MM.1S (cell line): ENCODE measurements around the gene PCDHB13.

Experiments used
- DNase-seq: peaks from one replicate; pipeline ENCODE4 v3.0.0-alpha.2; 2015
- H2AFZ ChIP-seq: fragments of 300-600 bp; sonication (generic); 2 replicates; pipeline ENCODE4 v1.6.0; 2016; ENCODE audit warnings: antibody characterized with exemption, low read length
- H3F3A ChIP-seq: fragments of 300-600 bp; sonication (generic); 2 replicates; pipeline ENCODE4 v1.6.1; 2016; ENCODE audit warnings: mild to moderate bottlenecking, antibody characterized with exemption, low read length, moderate library complexity, mixed read lengths; ENCODE audit not compliant: insufficient read depth
- H3K27ac ChIP-seq: fragments of 300-600 bp; sonication (generic); 2 replicates; pipeline ENCODE4 v1.5.1; 2016; ENCODE audit warnings: mild to moderate bottlenecking, low read length
- H3K27me3 ChIP-seq: fragments of 300-600 bp; sonication (generic); replicated peaks from 2 replicates; pipeline ENCODE4 v1.6.0; 2016; ENCODE audit warnings: low read length; ENCODE audit not compliant: insufficient read depth
- H3K36me3 ChIP-seq: fragments of 300-600 bp; sonication (generic); replicated peaks from 2 replicates; pipeline ENCODE4 v1.6.1; 2016; ENCODE audit warnings: mild to moderate bottlenecking, low read length, mixed read lengths; ENCODE audit not compliant: insufficient read depth
- H3K4me1 ChIP-seq: fragments of 300-600 bp; sonication (generic); 2 replicates; pipeline ENCODE4 v1.6.1; 2016; ENCODE audit warnings: low read length, mixed read lengths
- H3K4me2 ChIP-seq: fragments of 300-600 bp; sonication (generic); 2 replicates; pipeline ENCODE4 v1.6.0; 2016; ENCODE audit warnings: low read depth, low read length
- H3K4me3 ChIP-seq: fragments of 300-600 bp; sonication (generic); 2 replicates; pipeline ENCODE4 v1.5.1; 2016; ENCODE audit warnings: low read length, mixed read lengths
- H3K79me2 ChIP-seq: fragments of 300-600 bp; sonication (generic); 2 replicates; pipeline ENCODE4 v1.6.1; 2016; ENCODE audit warnings: mixed run types, low read length, mixed read lengths
- H3K9ac ChIP-seq: fragments of 300-600 bp; sonication (generic); 2 replicates; pipeline ENCODE4 v1.6.1; 2016; ENCODE audit warnings: low read length, mixed read lengths
- H3K9me2 ChIP-seq: fragments of 300-600 bp; sonication (generic); replicated peaks from 2 replicates; pipeline ENCODE4 v1.6.1; 2016; ENCODE audit warnings: mild to moderate bottlenecking, low read length, mixed read lengths; ENCODE audit not compliant: insufficient read depth
- H3K9me3 ChIP-seq: fragments of 300-600 bp; sonication (generic); replicated peaks from 2 replicates; pipeline ENCODE4 v1.6.1; 2016; ENCODE audit warnings: mild to moderate bottlenecking, low read length, mixed read lengths; ENCODE audit not compliant: insufficient read depth
- H4K20me1 ChIP-seq: fragments of 300-600 bp; sonication (generic); 2 replicates; pipeline ENCODE4 v1.6.1; 2016; ENCODE audit warnings: mild to moderate bottlenecking, low read length, moderate library complexity, mixed read lengths; ENCODE audit not compliant: insufficient read depth
- CTCF ChIP-seq: fragments of 300-600 bp; sonication (generic); IDR thresholded peaks from 2 replicates; pipeline ENCODE4 v1.5.1; 2016; ENCODE audit warnings: antibody characterized with exemption, low read length, mixed read lengths
- EZH2 ChIP-seq: fragments of 300-600 bp; sonication (generic); optimal IDR thresholded peaks from 2 replicates; pipeline ENCODE3; 2017; ENCODE audit warnings: low read depth, mild to moderate bottlenecking, antibody characterized with exemption, low read length, mixed read lengths
- EZH2phosphoT487 ChIP-seq: fragments of 300-600 bp; sonication (generic); IDR thresholded peaks from 2 replicates; pipeline ENCODE4 v1.6.1; 2018; ENCODE audit warnings: antibody characterized with exemption, low read length

The PCDHB13 gene

GRCh38 chr5:141258464-141258863 lies 44.7 kb downstream of the PCDHB13 start:
- Histone ChIP-seq H3K9ac (no peak overlapping the region), H3K4me1 (no peaks in the 10 kb centered on the region), H3K4me3 (no peak overlapping the region), H3K27ac (no peak overlapping the region), H3K9me2 (no peaks in the 10 kb centered on the region), H3K4me2 (no peak overlapping the region), H3K9me3 (peaks cover 4% of the 10 kb centered on the region), H2AFZ (no peak overlapping the region), H3K27me3 (no peaks in the 10 kb centered on the region), H4K20me1 (no peaks in the 10 kb centered on the region), H3K79me2 (no peaks in the 10 kb centered on the region), H3F3A (no peaks in the 10 kb centered on the region), H3K36me3 (no peaks in the 10 kb centered on the region)
- DNase-seq = no peak
- TF ChIP-seq EZH2phosphoT487 (no peak), EZH2 (no peak), CTCF (no peak)

- Histone ChIP-seq H3K9ac (no peak overlapping the region), H3K9me2 (no peaks in the 10 kb centered on the region), H3K27ac (no peak overlapping the region), H3K27me3 (no peaks in the 10 kb centered on the region), H3F3A (no peaks in the 10 kb centered on the region), H2AFZ (no peak overlapping the region), H3K9me3 (peaks cover 4% of the 10 kb centered on the region), H4K20me1 (no peaks in the 10 kb centered on the region), H3K36me3 (no peaks in the 10 kb centered on the region), H3K79me2 (no peaks in the 10 kb centered on the region), H3K4me2 (no peak overlapping the region), H3K4me3 (no peak overlapping the region), H3K4me1 (no peaks in the 10 kb centered on the region)
- TF ChIP-seq EZH2 = no peak
- TF ChIP-seq CTCF = no peak
- no peak for TF ChIP-seq EZH2phosphoT487
- no peak for DNase-seq
These were observed 45.2 kb downstream of the PCDHB13 start for GRCh38 chr5:141258948-141259347.

- Histone ChIP-seq H3K9me2 (no peaks in the 10 kb centered on the region), H3K9ac (no peak overlapping the region), H3K36me3 (no peaks in the 10 kb centered on the region), H3K9me3 (peaks cover 4% of the 10 kb centered on the region), H2AFZ (no peak overlapping the region), H3K4me2 (no peak overlapping the region), H4K20me1 (no peaks in the 10 kb centered on the region), H3K4me1 (no peaks in the 10 kb centered on the region), H3F3A (no peaks in the 10 kb centered on the region), H3K79me2 (no peaks in the 10 kb centered on the region), H3K27ac (no peak overlapping the region), H3K4me3 (no peak overlapping the region), H3K27me3 (no peaks in the 10 kb centered on the region)
- no peak for DNase-seq
- TF ChIP-seq EZH2 (no peak), CTCF (no peak), EZH2phosphoT487 (no peak)
These were observed 46.9 kb downstream of the PCDHB13 start for GRCh38 chr5:141260458-141261237.
